ENCODE data around the gene TECPR2.
A peak's percentile ranks its signal among the peaks of the same experiment; 100 is the strongest.
"Not testable (repeated sequence)": the region's sequence is repeated elsewhere in the genome, so short reads cannot be mapped to it uniquely, and the experiment has no call there.

The TECPR2 gene

DNA sequence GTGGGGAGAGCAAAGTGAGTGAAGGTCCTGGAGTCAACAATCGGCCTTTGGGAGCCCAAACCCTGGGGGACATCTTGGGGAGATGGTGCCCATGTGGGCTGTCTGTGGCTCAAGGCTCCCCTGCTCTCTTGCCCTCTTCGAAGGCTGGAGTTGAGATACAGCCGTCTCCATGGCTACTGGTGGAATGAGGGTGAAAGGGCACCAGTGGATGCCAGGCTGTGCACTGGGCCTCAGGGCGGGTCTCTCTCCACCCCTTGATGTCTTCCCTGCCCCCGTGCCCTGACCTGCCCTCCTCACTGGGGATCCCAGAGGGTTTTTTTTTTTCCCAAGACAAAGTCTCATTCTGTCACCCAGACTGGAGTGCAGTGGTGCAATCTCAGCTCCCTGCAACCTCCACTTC is 148.8 kb downstream of the TECPR2 start:
- DNase-seq: no peak

DNA sequence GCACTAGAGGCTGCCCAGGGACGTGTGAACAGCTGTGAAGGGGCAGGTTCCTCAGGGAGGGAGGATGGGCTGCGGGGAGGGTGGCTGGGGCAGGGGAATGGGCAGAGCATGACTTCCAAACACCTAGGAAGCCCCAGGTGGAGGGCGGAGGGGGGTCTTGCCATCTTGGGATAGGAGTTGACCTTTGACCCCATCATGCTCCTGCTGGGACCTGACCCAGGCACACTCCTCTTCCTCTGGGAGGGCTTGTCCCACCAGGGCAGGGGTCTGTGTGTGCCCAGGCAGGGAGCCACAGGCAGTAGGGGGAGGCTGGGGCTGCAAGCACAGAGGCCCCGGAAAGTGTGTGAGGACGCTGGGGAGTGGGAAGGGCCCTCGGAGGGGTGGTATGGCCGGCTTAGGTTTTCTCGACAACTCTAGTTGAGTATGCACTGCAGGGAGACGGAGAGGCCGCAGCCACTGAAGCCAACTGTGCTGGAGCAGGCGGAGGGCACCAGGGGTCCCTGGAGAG is 150.1 kb downstream of the TECPR2 start:
- no peak for DNase-seq

DNA sequence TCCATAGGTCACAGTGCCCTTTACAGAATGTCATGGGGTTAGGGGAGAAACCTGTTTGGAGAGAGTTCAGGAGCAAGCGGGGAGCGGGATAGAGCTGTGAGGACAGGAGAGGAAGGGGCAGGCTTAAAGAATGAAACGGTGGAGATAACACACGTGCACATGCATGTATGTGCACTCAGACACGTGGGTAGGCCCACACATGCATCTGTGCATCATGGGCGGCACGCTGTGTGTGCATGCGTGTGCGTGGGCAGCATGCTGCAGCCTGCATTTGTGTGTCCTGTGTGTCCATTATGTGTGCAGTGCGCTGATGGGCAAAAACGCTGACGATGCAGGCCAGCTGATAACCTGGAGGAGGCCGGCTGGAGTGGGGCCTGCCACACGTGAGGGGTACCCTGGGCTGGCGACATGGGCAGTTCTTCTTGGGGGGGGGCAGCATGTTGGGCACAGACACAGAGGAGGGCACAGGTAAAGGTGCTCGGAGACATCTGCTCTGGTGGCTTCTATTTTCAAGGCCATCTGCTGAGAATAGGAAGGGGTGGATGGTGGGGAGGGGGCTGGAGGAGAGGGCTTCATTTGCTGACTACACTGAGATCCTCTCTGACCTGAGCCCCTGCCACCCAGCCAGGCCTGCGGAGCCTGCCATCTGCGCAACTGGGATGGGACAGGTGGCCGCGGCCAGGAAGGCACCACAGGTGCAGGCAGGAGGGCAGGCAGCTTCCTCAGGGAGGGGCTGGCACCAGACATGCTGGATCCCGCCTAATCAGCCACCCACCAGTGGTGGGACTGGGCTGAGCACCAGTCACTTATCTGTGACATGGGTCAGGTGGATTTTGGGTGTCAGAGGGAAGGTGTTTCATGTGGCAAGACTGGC is 151.4 kb downstream of the TECPR2 start:
- no peak for DNase-seq

DNA sequence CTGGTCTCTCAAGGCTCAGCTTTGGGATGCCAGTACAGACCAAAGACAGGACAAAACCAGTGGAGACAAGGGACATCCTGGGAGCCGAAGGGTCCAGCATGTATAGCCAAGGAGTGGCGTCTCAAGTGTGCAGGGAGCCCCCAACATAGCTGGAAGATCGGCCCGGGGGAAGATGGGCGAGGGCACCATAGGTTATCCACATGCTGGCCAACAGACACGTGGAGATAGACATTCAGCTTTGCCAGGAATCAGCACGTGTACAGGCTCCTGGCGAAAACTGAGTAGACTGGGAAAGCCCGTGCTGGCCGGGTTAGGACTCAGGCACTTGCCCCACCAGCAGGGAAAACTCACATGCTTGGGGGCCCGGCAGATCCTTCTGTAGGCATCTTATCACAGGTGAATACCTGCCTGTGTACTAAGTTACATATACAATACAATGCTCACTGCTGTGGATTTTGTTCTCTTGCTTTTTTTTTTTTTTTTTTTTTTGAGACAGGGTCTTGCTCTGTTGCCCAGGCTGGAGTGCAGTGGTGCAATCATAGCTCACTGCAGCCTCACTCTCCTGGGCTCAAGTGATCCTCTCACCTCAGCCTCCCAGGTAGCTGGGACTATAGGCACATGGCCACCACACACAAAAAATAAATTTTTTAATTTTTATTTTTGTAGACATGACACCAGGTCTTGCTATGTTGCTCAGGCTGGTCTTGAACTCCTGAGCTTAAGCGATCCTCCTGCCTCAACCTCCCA is 152.4 kb downstream of the TECPR2 start:
- no peak for DNase-seq

DNA sequence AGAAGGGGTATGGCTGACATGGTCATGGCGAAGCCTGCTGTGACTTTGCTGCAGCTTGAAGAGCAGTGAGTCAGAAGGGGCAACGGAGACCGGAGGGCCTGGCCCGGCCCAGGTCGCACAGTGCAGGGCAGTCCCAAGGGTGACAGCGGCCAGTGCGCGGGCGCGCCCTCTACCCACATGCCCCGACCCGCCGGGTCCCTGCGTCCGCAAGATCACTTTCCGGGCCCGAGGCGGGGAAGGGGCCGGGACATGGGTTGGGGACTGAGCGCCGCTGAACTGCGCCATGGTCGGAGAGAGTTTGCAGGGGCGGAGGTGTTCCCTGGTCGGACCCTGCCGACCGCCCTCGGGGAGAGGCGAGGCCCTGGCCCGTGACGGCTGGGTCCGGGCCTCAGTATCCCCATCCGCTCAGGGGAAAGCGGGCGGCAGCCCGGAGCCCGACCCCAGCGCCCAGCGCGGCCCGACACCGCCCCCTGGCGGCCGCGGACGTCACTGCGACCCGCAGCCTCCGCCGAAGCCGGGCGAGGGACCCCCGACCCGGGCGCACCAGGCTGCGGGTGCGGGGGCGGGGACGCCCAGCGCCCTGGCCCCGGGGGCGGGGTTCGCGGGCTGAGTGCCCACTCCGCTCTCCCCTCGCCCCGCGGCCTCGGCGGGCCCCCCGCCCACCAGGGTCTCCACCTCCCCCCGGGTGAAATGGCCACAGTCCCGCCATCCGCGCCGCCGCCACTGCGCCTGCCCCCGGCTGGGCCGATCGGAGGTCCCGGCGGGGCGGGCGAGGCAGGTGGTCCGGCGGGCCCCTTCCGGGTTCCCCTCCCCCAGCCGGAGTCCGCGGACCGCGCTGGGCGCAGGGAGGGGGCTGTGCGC is 154.0 kb downstream of the TECPR2 start:
- peak; percentile 58 for DNase-seq

DNA sequence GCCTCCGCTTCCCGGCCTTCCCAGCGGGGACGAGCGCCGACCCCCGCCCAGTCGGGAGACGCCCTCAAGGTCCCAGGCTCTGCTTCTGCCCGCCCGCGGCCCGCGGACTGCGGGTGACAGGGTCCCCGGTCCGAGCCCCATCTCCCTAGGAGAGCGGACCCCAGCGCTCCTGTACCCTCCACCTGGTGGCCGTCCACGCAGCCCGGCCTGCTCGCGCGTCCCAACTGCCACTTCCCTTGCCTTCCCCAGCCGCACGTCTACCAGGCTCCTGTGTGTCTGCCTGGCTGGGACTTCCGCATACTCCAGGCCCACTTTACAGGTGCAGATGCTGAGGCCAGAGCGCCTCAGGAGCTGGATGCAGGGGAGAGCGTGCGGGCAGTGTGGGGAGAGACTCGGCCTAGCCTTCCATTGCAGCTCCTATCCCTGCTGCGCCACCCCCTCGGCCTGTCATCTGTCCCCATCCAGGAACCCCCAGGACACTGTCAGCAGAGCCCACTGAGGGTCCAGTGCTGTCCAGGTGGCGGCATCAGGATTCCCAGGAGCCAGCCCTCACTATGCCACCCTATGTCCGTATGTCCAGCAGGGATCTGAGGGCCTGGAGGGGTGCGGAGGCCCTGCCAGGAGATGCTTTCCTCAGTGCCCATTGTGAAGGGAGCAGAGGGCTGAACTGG is 154.8 kb downstream of the TECPR2 start:
- DNase-seq: no peak

DNA sequence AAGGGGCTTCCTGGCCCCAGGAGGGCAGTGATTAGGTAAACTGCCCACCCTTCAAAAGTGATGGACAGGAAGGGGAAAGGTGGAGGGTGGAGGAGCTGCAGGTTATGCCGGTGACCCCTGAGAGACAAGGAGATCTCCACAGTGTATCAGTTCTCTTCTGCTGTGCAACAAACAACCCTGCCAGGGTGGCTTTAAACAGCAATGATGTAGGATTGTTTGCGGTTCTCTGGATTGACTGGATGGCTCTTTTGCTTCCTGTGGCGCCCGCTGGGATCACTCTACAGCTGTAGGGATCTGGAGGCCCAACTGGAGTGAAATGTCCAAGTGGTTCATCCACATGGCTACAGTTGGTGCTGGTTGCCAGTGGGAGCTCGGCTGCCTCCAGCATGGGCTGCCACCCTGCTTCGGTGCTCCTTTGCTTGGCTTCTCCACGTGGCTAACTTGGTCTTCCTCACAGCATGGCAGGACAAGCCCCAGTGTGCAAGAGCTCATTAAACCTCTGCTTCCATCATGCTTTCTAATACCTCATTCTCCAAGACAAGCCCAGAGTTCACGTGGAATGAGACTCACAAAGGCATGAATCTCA is 155.4 kb downstream of the TECPR2 start:
- DNase-seq: no peak

DNA sequence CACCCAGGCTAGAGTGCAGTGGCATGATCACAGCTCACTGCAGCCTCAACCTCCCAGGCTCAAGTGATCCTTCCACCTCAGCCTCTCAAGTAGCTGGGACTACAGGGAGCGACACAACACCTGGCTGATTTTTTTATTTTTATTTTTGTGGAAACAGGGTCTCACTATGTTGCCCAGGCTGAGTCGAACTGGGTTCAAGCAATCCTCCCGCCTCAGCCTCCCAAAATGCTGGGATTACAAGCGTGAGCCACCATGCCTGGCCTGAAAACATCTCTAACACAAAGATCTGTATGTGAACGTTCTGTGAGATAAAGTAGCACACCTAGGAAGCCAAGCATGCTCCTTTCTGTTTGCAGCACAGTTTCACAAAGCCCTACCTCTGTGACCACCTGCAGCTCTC is 157.0 kb downstream of the TECPR2 start:
- DNase-seq: not testable (repeated sequence)

DNA sequence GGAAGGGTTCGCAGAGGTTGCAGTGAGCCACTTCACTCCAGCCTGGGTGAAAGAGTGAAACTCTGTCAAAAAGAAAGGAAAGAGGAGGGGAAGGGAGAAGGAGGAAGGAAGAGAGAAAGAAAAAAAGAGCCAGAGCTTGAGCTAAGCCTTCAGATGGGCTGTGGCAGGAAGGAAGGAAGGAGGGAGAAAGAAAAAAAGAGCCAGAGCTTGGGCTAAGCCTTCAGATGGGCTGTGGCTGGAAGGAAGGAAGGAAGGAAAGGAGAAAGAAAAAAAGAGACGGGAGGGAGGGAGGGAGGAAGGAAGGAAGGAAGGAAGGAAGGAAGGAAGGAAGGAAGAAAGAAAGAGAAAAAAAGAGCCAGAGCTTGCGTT is 160.4 kb downstream of the TECPR2 start:
- DNase-seq: no peak

DNA sequence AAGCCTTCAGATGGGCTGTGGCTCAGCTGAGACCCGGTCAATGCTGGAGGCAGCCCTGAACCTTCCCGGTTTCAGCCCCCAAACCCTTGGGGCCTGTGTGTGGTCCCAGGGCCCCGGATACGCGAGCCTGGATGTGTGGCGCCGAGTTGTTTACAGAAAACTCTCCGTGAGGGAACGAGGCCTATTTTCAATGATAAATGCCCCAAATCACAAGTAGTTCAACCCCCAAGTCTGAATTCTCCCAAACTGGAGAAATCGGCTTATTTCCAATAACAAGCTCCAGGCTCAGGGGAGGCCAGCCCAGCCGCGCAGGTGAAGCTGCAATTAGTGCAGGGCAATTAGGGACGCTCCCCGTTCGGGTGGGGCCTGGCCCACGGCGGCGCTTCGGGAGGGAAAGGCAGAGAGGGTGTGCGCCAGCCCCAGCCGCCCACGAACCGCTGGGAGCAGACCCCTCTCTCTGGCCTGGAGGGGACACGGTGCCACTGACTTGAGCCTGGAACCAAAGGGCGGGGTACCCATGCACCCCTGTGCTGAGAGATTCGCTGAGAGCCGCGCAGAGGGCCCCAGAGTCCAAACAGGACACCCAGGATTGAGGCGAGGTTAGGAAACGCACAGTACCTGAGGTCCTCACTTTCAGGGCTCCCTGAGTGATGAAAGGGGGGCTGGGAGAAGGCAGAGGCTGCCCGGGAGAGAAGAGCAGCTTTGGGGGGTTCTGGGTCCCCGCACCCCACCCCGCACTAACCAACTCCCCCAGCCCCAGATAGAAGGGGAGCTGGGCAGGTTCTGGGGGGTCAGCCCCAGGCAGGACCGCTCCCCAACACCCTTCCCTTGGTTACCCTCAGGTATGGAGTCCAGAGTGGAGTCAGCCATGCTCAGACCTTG is 161.1 kb downstream of the TECPR2 start:
- DNase-seq: no peak

DNA sequence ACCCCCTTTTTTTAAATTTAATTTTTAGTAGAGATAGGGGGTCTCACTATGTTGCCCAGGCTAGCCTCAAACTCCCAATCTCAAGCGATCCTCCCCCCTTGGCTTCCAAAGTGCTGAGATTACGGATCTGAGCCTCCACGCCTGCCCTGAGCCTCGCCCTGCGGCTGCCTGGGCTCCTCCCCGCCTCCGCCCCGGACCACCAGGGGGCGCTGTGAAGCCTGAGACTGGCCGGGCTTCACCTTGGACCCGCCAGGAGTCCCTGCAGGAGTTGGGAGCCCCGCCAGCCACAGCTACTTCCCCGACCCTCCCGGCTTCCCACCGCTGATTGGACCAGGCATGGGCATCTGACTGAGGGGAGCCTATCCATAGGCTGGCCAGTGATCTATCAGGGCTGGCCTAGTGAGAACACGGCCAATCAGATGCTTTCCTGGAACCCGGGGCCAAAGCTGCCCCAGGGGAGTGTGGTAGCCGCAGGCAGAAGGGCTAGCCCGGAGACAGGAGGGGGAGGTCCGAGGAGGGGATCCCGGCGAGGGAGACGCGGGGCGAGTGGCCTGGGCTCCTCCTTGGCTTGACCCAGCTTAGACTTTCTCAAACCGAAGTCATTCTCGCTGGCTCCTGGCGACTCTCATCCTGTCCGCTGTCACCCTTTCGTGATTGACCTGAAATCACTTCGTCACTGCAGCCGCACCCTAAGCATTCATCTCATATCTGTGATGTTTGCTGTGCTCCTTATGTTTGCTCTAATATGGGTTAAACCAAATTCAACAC is 161.9 kb downstream of the TECPR2 start:
- DNase-seq: peak; percentile 89

DNA sequence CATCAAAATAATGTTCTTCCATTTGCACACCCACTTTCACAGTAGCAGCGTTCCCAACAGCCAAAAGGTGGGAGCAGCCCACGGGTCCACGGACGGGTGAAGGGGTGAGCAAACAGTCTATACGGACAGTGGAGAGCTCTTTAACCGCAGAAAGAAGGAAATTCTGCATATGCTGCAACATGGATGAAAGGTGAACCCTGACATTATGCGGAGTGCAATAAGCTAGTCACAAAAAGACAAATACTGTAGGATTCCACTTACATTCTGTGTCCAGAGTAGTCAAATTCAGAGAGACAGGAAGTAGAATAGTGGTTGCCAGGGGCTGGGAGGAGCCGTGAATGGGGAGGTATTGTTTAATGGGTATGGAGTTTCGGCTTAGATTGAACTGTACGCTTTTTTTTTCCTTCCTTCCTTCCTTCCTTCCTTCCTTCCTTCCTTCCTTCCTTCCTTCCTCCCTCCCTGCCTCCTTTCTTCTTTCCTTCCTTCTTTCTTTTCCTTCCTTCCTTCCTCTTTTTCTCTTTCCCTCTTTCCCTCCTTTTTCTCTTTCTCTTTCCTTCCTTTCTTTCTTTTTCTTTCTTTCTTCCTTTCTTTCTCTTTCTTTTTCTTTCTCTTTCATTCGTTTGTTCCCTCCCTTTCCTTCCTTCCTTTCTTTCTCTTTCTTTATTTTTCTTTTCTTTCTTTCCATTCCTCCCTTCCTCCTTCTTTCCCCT is 162.6 kb downstream of the TECPR2 start:
- no peak for DNase-seq

DNA sequence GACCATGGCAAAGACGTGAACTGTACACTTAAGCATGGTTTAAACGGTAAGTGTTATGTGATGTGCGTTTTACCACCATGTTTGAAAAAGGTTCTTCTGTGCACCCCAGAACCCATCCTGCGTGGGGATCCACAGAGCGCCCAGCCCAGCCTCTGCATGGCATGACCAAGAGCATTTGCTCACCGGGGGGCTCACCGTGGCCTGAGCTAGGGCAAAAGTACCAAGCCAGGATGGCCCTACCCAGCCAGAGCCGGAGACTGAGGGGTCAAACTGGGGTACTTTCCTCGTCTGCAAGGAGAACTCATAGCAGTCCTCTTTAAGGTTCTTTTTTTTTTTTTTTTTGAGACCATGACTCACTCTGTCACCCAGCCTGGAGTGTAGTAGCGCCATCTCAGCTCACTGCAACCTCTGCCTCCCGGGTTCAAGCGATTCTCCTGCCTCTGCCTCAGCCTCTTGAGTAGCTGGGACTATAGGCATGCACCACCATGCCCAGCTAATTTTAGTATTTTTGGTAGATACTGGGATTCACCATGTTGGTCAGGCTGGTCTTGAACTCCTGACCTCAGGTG is 163.3 kb downstream of the TECPR2 start:
- DNase-seq: no peak

DNA sequence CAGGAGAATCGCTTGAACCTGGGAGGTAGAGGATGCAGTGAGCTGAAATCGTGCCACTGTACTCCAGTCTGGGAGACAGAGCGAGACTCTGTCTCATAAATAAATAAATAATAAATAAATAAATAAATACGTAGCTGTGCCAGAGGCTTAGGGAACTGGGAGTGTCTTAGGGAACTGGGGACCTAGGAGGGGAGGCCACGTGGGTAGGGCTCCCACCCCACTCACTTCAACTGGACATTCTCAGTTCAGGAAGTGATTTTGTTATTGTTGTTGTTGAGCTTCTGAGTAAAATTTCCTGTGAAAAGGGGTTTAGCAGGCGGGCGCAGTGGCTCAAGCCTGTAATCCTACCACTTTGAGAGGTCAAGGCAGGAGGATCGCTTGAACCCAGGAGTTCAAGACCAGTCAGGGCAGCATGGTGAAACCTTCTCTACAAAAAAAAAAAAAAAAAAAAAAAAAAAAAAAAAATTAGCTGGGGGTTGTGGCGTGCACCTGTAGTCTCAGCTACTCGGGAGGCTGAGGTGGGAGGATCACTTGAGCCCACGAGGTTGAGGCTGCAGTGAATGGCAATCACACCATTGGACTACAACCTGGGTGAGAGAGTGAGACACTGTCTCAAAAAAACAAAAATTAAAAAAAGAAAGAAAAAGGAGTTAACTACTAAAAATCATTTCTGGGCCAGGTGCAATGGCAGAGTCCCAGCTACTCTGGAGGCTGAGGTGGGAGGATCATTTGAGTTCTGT is 165.9 kb downstream of the TECPR2 start:
- DNase-seq: no peak

DNA sequence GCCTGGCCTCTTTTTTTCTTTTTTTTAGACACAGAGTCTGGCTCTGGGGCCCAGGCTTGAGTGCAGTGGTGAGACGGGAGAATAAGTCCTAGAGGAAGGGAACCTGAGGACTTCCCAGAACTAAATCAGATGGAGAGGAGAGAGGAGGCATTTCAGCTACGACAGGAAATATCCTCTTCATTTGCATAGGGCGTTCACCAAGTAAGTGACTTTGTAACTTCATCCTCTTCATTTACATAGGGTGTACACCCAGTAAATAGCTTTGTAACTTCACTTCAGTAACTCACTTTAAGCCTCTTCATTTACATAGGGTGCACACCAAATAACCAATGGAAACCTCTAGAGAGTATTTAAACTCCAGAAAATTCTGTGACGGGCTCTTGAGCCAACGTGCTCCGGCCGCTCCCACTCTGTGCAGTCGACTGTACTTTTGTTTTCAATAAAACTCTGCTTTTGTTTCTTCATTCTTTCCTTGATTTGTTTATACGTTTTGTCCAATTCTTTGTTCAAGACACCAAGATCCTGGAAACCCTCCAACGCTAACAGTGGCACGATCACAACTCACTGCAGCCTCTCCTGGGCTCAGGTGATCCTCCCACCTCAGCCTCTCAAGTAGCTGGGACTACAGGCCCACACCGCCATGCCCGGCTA is 168.2 kb downstream of the TECPR2 start:
- DNase-seq: no peak

DNA sequence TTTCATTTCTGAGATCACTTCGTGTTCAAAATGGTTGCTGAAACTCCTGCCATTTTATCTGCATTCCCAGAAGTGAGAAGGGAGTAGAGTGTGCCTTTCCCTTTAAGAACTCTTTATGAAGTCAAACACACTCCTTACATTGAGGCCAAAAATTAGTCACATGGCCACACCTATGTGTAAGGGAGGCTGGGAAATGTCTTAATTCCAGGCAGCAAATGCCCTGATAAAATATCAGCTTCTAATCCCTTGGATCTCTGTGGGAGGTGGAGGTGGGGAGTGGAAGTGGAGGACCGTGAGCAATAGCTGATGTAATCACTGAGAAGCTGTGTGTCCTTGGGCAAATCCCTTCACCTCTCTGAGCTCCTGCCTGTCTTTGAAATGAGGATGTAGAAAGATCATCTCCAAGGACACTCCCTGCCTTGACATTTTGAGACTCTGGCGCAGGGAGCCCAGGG is 169.5 kb downstream of the TECPR2 start:
- no peak for DNase-seq

DNA sequence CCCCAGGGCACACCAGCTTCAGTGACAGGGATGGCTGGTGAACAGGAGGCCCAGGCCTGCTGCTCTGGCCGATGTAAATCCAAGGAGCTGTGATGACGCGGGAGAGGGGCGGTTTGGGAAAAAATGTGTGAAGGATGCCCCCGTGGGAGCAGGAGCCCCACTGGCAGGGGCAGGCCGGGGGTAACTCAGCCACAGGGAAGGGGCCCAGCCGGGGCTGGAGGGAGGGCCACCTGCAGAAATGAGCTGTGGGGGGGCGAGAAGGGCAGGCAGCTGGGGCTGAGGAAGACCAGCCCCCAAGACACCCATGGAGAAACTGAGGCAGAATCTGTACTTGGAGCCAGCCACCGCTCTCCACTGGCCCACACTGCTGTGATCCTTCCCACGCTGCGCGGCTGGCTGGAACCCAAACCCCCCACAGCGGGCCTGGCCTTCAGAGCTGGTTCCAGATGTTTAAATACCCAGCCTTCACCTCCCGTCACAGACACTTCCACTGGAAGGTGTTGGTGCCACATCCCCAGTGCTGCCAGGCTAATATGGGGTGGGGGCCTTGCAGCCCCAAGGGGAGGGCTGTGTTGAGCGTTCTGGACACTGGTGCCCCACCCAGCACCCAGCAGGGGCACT is 175.3 kb downstream of the TECPR2 start:
- DNase-seq: no peak
